CD4-positive, alpha-beta T cell (primary cell): ENCODE results near the gene CEP192. TPM values are rescaled to one million over a fixed set of nuclear protein-coding genes. Genes with fewer than 3 reads are reported as not detected.
A peak's percentile ranks its signal among the peaks of the same experiment; 100 is the strongest.

Experiments
- ATAC-seq: fragments of 200-7000 bp; cut with Tn5 transposase; one replicate; pipeline ENCODE4 v1.10.0; 2022; ENCODE audit warnings: mild to moderate bottlenecking; ENCODE audit not compliant: poor library complexity
- CTCF ChIA-PET: fragments of 350-600 bp; sonication (Branson Sonifier 250); formaldehyde crosslinking; loops from one replicate; lab custom pipeline; 2021; ENCODE audit warnings: antibody characterized with exemption, inconsistent platforms; lab: Charles Lee
- POLR2A ChIA-PET: fragments of 350-600 bp; sonication (Branson Sonifier 250); formaldehyde crosslinking; loops from one replicate; lab custom pipeline; 2021; ENCODE audit warnings: antibody characterized with exemption, inconsistent platforms; lab: Charles Lee
- DNase-seq, 14 experiments: peaks; one replicate each; pipeline ENCODE4 v3.0.0-alpha.2; 2013 to 2020; ENCODE audit warnings: mixed read lengths in 2 of 14
- H3K27ac ChIP-seq, 2 donors: one replicate each; pipeline versions ENCODE4 v1.5.1 to v1.7.0; 2013; ENCODE audit warnings: low read length in 2 of 2, low read depth in 1 of 2, mild to moderate bottlenecking in 1 of 2
- H3K27me3 ChIP-seq, 2 experiments: 1 replicate in 1 of 2; 2 replicates in 1 of 2; pipeline versions ENCODE4 v1.6.1 to v1.7.0; 2013; ENCODE audit warnings: low read length in 2 of 2, control low read depth in 1 of 2, mild to moderate bottlenecking in 1 of 2, moderate library complexity in 1 of 2; ENCODE audit not compliant: insufficient read depth in 2 of 2, control insufficient read depth in 1 of 2
- H3K36me3 ChIP-seq: one replicate; pipeline ENCODE4 v1.6.1; 2013; ENCODE audit warnings: low read length, control low read depth; ENCODE audit not compliant: insufficient read depth
- H3K4me1 ChIP-seq: one replicate; pipeline ENCODE4 v1.6.1; 2013; ENCODE audit warnings: low read length, control low read depth; ENCODE audit not compliant: insufficient read depth
- H3K4me3 ChIP-seq: one replicate; pipeline ENCODE4 v1.5.1; 2013; ENCODE audit warnings: mild to moderate bottlenecking, low read length, moderate library complexity
- H3K9me3 ChIP-seq, 2 experiments: 1 replicate in 1 of 2; 2 replicates in 1 of 2; pipeline versions ENCODE4 v1.6.1 to v1.7.0; 2013; ENCODE audit warnings: low read length in 2 of 2, mild to moderate bottlenecking in 2 of 2, control low read depth in 1 of 2, moderate library complexity in 1 of 2; ENCODE audit not compliant: control insufficient read depth in 1 of 2, insufficient read depth in 1 of 2
- H3K27ac Mint-ChIP-seq: one replicate; pipeline ENCODE4 v1.8.0; 2020; ENCODE audit warnings: mixed read lengths
- H3K27me3 Mint-ChIP-seq: one replicate; pipeline ENCODE4 v1.8.0; 2021; ENCODE audit warnings: mixed read lengths
- H3K36me3 Mint-ChIP-seq: one replicate; pipeline ENCODE4 v1.8.0; 2021; ENCODE audit warnings: low read depth, mixed read lengths
- H3K4me1 Mint-ChIP-seq: one replicate; pipeline ENCODE4 v1.8.0; 2021; ENCODE audit warnings: low read depth, mixed read lengths
- H3K4me3 Mint-ChIP-seq: one replicate; pipeline ENCODE4 v1.8.0; 2020; ENCODE audit warnings: mild to moderate bottlenecking, mixed read lengths
- H3K9me3 Mint-ChIP-seq: one replicate; pipeline ENCODE4 v1.8.0; 2020; ENCODE audit warnings: mixed read lengths
- intact Hi-C, 2 experiments: fragments of 100-400 bp; cut with DNase I in 1 of 2; cut with micrococcal nuclease in 1 of 2; formaldehyde crosslinking; loops; one replicate each; pipeline versions ENCODE4 v1.15.1 to v1.9.0; 2023 to 2025; cut with DNase I, micrococcal nuclease
- total RNA-seq, 174 experiments: library from RNA in 2 of 174; stranded (reverse) in 2 of 174; gene quantifications; one replicate each; pipeline ENCODE4 v1.2.3 and lab custom pipeline; 2021 to 2026
- TF ChIP-seq, protein P1 (sequence below): fragments of 200-600 bp; IDR thresholded peaks from one replicate; pipeline ENCODE4 v1.8.0; 2022; ENCODE audit warnings: antibody characterized with exemption, mild to moderate bottlenecking

The CEP192 gene
- total RNA-seq, 2 experiments from 2014 or later, result 23.4 to 25.0 TPM

DNA sequence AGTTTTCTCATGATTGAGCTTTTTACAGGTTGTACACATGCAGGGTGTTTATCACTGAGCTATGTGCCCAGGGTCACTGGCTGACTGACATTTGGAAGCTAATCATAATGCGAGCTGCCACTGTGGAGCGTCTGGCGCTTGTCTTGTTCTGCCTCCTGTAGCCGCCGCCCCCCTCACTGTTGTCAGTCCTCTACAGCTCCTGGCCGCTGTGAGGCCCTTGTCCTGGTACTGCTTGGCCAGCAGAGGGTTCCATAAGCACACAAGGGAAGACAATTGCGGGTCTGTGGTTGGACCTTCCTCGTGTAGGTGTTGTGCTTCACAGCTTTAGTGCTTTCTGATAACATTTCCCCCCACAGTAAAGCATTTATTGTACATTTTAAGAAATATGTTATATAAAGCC is 121.8 kb downstream of the CEP192 start:
- no peak overlapping the region for H3K4me3 ChIP-seq
- intact Hi-C loops, result loop anchor here in 1 of 2 experiments (1.0 kb wide), 1 partner anchor 46 kb away; no protein-coding TSS in a partner anchor
- no peaks in the 10 kb centered on the region for H3K4me1 ChIP-seq
- peaks cover 38% of the 10 kb centered on the region for H3K36me3 ChIP-seq
- H3K9me3 ChIP-seq, result no peaks in the 10 kb centered on the region
- no peak for ATAC-seq
- peak in 2 of 14 experiments; percentile 19 to 38 for DNase-seq
- no peak overlapping the region for H3K27ac Mint-ChIP-seq
- ChIA-PET CTCF (interaction anchor here (0.8 kb wide), 1 partner anchor 47 kb away, joined by 4 read pairs; no protein-coding TSS in a partner anchor), POLR2A (no interaction called here)
- H3K27me3 Mint-ChIP-seq, result no peaks in the 10 kb centered on the region
- no peaks in the 10 kb centered on the region for H3K4me1 Mint-ChIP-seq
- H3K27ac ChIP-seq, result no peak overlapping the region
- H3K27me3 ChIP-seq, result no peaks in the 10 kb centered on the region
- TF ChIP-seq, protein P1, sequence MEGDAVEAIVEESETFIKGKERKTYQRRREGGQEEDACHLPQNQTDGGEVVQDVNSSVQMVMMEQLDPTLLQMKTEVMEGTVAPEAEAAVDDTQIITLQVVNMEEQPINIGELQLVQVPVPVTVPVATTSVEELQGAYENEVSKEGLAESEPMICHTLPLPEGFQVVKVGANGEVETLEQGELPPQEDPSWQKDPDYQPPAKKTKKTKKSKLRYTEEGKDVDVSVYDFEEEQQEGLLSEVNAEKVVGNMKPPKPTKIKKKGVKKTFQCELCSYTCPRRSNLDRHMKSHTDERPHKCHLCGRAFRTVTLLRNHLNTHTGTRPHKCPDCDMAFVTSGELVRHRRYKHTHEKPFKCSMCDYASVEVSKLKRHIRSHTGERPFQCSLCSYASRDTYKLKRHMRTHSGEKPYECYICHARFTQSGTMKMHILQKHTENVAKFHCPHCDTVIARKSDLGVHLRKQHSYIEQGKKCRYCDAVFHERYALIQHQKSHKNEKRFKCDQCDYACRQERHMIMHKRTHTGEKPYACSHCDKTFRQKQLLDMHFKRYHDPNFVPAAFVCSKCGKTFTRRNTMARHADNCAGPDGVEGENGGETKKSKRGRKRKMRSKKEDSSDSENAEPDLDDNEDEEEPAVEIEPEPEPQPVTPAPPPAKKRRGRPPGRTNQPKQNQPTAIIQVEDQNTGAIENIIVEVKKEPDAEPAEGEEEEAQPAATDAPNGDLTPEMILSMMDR, result no peak
- no peak overlapping the region for H3K4me3 Mint-ChIP-seq
- no peaks in the 10 kb centered on the region for H3K9me3 Mint-ChIP-seq
- H3K36me3 Mint-ChIP-seq, result peaks cover 79% of the 10 kb centered on the region

DNA sequence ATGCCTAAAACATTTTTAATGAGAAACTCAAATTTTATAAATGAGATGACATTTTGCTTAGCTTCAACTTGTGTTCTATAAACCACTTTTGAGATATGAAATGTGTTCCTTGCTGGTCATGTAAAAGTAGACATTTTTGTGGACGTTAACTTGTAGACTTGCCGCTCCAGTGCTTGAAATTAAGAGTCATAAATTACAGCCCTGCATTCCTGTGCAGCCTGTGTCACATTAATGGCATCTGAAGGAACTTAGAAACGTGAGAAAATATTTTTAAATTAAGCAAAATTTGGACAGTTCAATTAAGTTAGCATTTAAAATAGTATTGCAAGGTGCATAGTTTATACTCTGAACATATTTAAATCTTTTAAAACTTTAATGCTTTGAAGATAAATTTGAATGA is 129.1 kb downstream of the CEP192 start:
- intact Hi-C loops, result no loop called here
- no peak overlapping the region for H3K4me3 ChIP-seq
- H3K9me3 ChIP-seq, result no peaks in the 10 kb centered on the region
- peaks cover 34% of the 10 kb centered on the region for H3K36me3 ChIP-seq
- no peaks in the 10 kb centered on the region for H3K4me1 ChIP-seq
- ATAC-seq (no peak), DNase-seq (no peak)
- no peak overlapping the region for H3K4me3 Mint-ChIP-seq
- ChIA-PET CTCF (interaction anchor here (1.6 kb wide), 1 partner anchor 11 kb away, joined by 4 read pairs; no protein-coding TSS in a partner anchor), POLR2A (no interaction called here)
- no peaks in the 10 kb centered on the region for H3K4me1 Mint-ChIP-seq
- H3K27me3 Mint-ChIP-seq, result no peaks in the 10 kb centered on the region
- no peaks in the 10 kb centered on the region for H3K9me3 Mint-ChIP-seq
- H3K36me3 Mint-ChIP-seq, result peaks cover 48% of the 10 kb centered on the region
- no peak overlapping the region for H3K27ac Mint-ChIP-seq
- TF ChIP-seq, protein P1, result no peak
- H3K27ac ChIP-seq, result no peak overlapping the region
- H3K27me3 ChIP-seq, result no peaks in the 10 kb centered on the region

DNA sequence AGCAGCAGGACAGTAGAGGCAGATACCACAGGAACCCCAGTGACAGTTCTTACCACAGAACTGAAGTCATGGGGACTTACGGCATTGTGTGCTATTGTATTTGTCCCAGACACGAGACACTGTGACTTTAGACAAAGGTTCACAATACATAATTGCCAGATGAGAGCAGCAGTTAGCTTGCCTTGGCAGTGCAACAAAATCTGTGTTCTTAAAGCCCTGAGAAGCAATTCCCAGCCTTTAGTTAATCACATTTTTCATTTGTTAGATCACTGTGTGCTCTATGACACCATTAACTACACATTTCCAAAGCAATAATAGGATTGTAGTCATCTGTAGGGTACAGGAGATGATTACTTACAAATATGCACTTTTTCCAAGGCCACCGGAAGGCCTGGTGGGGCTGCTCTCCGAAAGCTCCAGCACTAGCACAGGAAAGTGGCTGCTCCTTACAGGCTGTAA is 129.8 kb downstream of the CEP192 start:
- Mint-ChIP-seq H3K36me3 (peaks cover 42% of the 10 kb centered on the region), H3K9me3 (no peaks in the 10 kb centered on the region), H3K27ac (no peak overlapping the region), H3K27me3 (no peaks in the 10 kb centered on the region), H3K4me3 (no peak overlapping the region), H3K4me1 (no peaks in the 10 kb centered on the region)
- H3K4me1 ChIP-seq, result no peaks in the 10 kb centered on the region
- no peak overlapping the region for H3K27ac ChIP-seq
- no peaks in the 10 kb centered on the region for H3K9me3 ChIP-seq
- ATAC-seq (no peak), DNase-seq (no peak)
- H3K4me3 ChIP-seq, result no peak overlapping the region
- TF ChIP-seq, protein P1, result no peak
- ChIA-PET POLR2A (no interaction called here), CTCF (no interaction called here)
- intact Hi-C loops, result no loop called here
- peaks cover 29% of the 10 kb centered on the region for H3K36me3 ChIP-seq
- no peaks in the 10 kb centered on the region for H3K27me3 ChIP-seq
